Lower leg skin (tissue), 3 donors: ENCODE results near the gene HEMGN.

ENCODE experiments used
- CTCF ChIP-seq, 3 donors: fragments of 450-650 bp; IDR thresholded peaks; one replicate each; pipeline ENCODE4 v1.5.1; 2016; ENCODE audit warnings: antibody characterized with exemption in 3 of 3, mild to moderate bottlenecking in 3 of 3, moderate library complexity in 2 of 3
- POLR2A ChIP-seq, 2 donors: fragments of 450-650 bp; IDR thresholded peaks; one replicate each; pipeline ENCODE4 v1.6.1; 2016 to 2017; ENCODE audit warnings: antibody characterized with exemption in 2 of 2, mild to moderate bottlenecking in 1 of 2, moderate library complexity in 1 of 2

- TF ChIP-seq CTCF (IDR thresholded peaks at IDR 0.05) (no peak), POLR2A (IDR thresholded peaks at IDR 0.05) (no peak)
These were observed 18.7 kb downstream of the HEMGN start for GRCh38 chr9:97919217-97919813.
